ENCODE results near the gene LELP1.
A peak's percentile ranks its signal among the peaks of the same experiment; 100 is the strongest.
"Not testable (repeated sequence)": the region's sequence is repeated elsewhere in the genome, so short reads cannot be mapped to it uniquely, and the experiment has no call there.

Gene LELP1

DNA sequence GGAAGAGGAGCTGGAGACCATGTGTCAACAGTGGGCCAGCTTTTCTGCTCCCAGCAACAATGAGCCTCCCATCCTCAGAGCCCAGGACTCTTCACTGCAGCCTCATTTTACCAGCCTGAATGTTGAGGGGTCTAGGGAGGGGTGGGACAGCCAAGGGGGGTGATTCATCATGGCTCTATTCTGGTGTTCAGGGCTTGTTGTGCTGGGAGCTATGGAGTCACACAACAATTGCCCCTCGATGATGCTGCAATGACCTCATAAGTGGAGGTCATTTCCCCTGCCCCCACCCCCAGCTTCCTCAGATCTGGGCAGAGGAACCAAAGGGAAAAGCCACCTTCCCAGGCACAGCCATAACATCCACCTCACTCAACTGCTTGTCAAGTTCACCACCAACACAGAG, at the start of gene LELP1:
TSS of gene LELP1 (plus strand) at position 301 of the 400 bp plus-strand sequence. CDS start 1,278 bp downstream, outside the sequence.
- DNase-seq = no peak

DNA sequence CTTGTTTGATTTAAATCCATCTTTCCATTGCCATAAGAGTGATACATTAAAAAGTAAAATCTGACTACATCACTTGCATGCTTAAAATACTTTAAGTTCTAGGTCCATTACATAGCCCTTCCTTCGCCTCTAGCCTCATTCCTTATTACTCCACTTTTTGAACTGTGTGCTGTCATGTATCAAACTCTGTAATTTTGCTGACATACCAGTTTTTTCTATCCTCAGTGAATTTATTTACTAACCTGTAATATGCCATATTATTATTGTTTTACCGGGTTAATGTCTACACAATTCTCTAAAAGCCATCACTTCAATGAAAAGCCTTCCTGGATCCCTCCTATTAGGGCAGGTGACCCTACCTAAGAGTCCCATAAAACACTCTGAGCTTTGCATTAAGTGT, 47.7 kb upstream of the LELP1 start:
- no peak for DNase-seq

DNA sequence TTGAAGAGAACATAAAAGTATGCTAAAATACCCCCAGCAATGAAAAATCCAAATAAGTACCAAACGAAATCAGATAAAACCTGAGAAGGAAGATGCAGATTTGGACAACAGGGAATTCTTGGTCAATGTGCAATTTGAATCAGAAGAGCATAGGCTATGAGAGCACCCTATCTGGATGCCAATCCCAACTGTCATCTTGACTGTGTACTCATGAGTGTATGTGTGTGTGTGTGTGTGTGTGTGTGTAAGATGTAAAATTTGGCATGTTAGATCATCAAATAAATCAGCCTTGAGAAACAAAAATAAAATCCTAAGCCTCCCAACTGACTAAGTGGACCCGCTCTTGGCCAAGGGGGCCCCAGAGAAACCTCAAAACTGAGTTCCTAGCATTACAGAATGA, 34.5 kb upstream of the LELP1 start:
- no peak for DNase-seq

DNA sequence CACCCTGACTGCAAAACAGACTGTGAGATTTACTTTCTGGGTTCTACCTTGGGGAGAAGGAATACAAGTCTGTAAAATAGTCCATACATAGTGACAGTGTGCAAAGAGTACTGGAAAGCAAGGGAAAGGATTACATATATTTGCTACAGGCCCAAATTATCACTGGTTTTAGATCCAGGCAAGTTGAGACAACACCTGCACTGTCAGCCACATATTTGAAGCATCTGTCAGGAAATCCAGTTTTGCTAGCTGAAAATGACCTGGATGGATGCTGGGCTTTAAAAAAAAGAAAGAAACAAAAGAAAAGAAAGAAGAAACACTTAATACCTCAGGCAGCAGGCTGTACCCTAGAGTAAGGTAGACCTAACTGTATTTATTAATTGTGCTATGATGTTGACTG, 28.6 kb upstream of the LELP1 start:
- DNase-seq = no peak

DNA sequence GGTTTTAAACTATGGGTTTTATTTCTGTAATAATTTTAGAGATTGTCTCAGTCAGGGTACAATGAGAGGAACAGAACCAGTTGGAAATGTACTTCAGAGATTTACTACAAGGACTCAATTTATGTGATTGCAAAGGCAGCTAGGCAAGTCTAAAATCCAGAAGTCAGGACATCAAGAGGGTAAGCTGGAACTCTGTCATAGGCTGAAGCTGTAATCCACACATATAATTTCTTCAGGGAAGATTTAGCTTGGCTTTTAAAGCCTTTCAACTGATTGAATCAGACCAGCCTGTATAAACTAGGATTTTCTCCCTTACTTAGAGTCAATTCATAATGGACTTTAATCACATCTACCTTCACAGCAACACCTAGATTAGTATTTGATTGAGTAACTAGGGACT, 24.3 kb upstream of the LELP1 start:
- no peak for DNase-seq

DNA sequence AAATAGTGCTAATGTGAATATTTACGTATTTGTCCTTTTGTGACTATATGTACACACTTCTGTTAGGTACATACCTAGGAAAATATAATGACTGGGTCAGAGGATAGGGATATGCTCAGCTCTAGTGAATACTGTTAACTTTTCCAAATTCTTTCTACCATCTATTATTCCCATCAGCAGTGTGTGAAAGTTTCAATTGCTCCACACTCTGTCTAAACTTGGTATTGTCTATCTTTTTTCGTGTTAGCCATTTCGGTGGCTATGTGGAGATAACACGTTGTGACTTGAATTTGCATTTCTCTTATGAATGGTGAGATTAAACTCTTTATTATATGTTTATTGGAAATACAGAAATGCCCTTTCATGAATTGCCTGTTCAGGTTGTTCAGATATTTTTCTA, 22.7 kb upstream of the LELP1 start:
- DNase-seq = no peak

DNA sequence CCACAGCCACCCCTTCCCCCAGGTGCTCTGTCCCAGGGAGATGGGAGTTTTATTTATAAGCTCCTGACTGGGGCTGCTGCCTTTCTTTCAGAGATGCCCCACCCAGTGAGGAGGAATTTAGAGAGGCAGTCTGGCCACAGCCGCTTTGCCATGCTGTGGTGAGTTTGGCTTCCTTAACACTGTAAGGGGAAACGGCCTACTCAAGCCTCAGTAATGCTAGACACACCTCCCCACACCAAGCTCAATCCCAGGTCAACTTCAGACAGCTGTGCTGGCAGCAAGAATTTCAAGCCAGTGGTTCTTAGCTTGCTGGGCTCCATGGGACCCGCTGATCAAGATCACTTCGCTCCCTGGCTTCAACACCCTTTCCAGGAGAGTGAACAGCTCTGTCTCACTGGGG, 14.9 kb upstream of the LELP1 start:
- DNase-seq = not testable (repeated sequence)

DNA sequence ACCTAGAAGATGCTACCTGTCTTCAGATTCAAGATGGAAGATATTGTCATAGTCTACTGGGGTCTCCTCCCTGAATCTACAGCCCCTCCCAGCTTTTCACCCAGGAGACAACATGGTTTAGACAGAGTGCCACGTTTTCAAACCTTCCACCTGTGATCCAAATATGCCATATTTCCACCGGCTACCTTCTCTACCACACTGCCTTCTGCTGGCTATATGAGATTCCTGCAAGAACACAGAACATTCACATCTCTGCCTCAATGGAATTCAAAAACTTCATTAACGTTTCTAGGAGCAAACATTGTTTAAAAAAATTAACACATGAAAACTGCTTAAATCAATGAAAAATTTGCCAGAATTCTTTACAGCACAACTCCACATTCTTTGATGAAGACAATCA, 12.9 kb upstream of the LELP1 start:
- DNase-seq = no peak

DNA sequence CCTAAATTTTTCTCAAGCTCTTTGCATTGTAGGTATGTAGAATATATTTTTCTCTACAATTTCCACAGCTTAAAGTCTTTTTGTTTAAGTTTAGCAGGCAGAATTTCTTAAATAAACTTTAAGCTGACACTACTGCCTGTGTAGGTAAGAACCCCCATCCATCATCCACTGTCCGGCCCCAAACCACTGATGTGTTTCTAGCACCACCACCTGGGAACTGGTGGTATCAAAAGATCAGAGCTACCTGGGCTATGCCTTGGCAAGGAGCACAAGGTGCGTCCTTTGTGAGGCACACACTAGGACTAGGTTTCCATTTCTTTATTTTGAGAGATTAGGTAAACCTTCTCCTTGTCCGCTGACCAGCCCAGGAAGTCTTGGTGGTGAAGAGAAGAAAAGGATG, 10.5 kb upstream of the LELP1 start:
- no peak for DNase-seq

DNA sequence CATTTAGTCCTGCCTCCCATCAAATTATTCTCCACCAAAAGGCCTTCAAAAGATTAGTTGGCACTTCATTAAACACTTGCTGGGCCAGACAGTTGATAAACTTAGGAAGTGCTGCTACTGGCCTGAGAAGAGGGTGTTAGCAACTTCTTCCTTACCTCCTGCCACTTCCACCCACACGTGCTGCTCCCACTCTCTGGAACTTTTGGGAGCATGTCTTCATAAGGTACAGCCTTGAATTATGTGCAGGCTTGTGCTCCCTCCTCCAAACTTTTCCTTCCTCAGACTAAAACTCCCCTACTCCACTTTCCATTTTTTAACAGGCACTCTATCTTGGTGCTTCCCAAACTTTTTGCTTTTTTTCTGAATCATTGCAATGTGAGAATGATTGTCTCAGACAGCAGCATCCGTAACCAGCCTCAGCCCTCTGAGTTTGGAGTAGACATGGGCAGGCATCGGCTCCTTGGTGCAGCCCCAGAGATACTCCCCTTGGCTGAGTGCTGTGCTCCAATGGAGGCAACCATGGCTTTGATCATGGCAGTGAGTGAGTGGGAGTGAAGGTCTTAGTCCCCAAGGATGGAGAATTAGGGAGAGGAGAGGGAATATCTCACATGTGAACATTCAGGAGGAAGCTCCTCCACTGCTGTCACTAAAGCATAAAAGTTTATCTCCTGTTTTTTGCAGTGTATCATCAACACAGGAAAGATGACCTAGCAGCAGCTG, 8.7 kb upstream of the LELP1 start:
- DNase-seq = no peak

DNA sequence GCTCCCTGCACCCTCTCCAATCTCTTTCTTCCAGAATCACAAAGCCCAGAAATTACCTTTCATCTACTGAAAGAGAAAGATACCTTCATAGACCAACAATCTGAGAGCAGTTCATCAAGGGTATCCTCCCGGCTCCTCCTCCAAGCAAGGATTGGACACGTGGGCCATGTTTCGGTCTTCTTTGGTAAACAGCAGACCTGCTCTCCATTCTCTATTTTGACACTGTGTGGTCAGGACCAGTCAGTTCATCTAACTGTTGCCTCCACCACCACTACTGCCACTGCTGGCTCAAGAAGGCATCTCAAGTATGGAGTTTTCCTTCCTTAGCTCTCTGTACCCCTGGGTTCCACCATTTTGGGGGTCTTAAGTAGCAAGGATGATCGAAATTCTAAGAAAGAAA, 8.0 kb upstream of the LELP1 start:
- DNase-seq = no peak

DNA sequence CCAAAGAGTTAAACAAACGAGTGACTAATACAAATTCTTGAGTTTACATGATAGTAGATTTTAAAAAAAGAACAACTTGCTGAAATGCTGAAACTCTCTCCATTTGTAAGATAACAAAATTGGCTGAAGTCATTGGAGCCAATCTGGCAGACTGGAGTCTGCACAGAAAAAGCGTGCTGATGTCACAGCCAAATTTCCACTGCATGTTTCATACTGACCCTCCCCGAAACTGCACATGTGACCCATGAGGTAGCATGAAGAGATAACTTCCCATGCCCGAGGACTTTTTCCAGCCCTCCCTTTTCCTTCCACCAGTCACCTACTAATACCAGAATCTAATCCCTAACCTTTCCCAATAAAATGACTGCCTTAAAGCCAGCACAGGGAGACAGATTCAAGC, 1.2 kb upstream of the LELP1 start:
- no peak for DNase-seq

DNA sequence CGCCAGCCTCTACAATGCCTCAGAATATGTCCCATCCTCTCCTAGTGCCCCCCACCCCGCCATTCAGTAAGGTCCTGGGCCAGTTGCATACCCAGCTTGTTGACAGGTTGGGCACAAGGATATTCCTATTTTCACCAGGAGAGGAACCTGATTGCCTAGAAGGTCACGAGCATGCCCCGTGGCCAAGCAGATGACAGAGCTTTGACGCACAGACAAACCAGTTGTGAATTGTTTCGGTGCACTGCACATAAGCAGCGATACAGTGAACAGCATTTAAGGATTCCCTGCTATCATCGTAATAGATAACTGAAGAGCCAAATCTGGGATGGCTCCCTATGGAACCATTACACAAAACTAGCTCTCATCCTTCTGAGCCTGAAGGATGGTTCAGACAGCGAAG, 3.4 kb downstream of the LELP1 start:
- no peak for DNase-seq

DNA sequence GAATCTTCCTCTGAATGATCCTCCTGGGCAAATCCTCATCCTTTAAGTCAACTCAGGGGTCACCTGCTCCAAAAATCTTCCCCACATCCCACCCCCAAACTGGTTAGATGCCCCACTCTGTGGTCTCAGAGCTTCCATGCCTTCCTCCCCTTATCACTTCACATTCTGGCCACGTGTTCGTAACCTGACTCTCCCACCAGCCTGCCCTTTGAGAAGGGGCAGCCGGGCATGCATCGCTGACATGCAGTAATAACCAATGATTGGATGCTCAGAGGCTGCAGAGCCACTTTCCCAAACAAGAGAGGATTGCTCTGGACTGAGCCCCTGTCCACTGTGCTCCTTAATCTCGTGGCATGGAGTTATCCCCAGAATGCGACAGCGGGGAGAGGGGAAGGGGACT, 7.0 kb downstream of the LELP1 start:
- no peak for DNase-seq

DNA sequence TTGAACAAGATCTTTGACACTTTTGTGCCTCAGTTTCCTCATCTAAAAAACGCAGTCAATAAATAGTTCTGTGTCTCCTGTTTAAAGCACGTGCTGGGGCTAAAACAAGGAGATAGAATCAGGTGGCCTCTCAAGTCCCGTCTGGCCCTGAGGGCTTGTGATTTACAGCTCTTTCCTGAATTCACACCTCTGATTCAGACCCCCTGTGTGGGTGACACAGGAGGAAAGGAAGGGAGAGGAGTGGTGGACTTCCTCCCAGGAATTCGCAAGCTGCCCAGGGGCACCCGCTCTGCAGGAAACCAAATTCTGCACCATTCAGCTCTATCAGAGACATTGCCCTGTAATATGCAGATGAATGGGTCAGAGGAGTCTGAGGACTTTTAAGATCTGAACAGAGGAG, 9.0 kb downstream of the LELP1 start:
- no peak for DNase-seq

DNA sequence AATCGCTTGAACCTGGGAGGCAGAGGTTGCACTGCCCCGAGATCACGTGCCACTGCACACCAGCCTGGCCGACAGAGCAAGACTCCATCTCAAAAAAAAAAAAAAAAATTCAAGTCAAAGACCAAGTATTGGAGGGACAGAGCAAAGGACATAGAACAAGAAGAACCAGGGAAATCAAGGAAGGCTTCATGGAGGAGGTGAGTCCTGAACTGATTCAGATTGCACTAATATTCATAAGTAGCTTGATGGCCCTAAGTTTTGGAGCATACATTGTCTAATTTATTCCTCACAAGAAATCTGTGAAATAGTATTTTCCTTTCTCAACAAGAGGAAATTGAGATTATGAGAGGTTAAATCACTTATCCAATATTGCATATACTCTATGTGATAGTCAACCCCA, 10.3 kb downstream of the LELP1 start:
- no peak for DNase-seq

DNA sequence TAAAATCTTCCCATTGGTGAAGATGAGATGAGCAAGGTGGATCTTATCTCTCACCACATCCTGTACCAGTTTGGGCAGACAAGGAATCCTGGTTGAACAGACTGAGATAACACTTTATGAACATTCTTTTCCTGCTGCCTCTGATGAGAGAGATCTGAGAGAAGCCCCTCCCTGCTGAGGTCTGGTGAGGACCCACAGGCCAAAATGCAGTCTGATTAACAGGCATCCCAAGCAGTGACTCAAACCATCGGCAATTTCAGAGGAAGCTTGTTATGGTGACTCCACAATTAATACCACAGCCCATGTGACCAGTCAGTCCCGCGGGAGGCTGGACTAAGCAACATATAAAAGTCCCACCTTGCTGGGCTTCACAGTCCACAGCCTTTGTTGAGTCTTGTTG, 14.0 kb downstream of the LELP1 start, which contains the start of gene PRR9:
TSS of gene PRR9 (plus strand) at position 373 of the 400 bp plus-strand sequence. CDS start 561 bp downstream, outside the sequence.
- DNase-seq = no peak

DNA sequence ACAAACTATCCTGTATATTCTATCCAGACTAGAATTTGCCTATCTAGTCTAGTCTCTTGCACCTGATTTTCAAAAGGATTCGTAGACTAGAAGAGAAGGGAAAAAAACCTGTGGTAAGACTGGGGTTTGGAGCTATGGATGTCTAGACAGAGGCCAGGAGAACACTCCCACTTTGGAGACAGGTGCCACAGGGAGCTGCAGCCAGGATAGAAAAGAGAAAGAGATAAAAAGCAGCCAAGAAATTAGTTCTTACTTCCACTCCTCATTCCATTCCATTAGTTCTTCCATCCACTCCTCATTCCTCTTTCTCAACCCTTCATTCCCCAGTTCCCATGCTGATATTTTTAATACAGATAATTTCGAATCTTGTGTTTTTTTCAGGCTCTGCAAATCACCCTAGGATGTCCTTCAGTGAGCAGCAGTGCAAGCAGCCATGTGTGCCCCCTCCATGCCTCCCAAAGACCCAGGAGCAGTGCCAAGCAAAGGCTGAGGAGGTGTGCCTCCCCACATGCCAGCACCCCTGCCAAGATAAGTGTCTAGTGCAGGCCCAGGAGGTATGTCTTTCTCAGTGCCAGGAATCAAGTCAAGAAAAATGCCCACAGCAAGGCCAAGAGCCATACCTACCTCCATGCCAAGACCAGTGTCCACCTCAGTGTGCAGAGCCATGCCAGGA, 14.7 kb downstream of the LELP1 start:
- no peak for DNase-seq

DNA sequence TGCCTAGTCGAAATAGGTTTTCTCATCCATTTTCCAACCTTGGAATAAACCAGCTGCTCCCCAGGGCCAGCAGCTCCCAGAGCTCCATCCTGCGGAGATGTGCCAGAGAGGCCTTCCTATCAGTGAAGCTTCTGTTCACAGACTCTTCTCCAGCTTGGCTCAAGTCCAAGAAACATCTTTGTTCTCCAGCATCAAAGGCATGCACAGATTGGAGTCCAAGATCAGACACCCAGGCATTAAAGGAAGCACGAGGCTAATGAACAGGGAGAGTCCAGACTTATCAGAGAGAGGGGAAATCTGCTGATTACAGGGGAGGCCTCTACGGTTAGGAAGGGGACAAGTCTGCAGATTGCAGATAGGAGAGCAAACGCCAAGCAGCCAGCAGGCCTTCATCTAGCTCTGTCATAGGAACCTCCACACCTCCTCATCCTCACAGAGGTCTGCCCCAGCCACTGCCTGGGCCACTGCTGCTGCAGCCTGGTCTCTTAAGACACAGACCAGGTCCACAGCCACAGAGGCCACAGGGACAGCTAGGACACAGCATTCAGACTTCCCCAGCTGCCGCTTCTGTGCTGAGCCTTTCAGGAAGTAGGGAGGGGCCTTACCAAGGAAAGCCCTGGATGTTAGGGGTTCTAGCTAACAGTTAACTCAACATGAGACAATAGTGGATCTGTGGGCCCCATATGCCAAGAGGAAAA, 17.5 kb downstream of the LELP1 start:
- DNase-seq = no peak

DNA sequence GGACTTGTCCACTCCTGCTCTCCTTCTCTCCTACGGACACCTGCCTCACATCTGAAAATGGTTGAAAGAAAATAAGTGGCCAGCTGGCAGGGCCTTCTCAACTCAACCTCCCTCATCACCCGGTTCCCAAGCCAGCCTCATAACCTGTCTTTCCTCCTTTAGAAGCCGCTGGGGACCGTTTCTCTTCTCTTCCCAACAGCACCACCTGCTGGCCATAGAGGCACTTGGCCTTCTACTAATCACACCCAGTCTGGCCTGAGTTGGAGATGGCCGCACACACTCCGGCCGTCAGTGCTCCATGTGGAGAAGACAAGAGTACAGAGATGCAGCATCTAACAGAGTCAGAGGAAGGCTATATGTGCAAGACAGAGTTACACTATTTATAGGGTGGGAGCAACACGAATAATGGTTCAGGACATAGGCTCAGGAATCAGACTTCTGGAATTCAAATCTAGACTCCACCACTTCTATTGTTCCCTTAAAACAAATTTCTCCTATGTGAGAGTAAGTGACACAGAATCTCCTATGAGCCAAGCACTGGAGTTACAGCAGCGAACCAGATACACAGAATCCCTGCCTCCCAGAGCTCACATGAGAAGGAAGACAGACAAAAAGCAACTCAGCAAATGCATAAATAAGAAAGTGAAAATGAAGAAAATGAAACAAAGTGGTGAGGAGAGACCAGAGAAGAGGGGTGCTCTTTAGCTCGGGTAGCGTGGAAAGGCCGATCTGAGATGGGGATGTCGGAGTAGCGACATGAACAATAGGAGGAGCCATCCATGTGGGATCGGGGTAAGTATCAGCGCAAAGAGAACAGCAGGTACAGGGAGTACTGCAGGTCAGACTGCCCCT, 20.0 kb downstream of the LELP1 start:
- DNase-seq = peak; percentile 78

DNA sequence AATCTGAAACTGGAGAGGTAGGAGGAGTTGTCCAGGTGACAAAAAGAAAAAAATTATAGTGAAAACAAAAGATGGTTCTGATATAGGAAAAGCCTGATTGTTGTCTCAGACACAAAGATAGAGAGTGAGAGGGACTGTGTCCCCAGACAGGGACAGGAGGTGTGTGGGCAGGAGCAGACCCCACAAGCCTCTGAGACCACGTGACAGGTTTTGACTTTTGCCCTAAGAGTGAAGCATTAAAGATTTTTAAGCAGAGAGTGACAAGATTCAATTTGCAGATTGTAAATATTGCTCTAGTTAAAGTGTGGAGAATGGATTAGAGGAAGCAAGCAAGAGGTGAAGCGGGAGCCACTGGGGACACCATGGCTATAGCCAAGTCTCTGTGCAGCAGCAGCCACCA, 24.6 kb downstream of the LELP1 start:
- DNase-seq = no peak

DNA sequence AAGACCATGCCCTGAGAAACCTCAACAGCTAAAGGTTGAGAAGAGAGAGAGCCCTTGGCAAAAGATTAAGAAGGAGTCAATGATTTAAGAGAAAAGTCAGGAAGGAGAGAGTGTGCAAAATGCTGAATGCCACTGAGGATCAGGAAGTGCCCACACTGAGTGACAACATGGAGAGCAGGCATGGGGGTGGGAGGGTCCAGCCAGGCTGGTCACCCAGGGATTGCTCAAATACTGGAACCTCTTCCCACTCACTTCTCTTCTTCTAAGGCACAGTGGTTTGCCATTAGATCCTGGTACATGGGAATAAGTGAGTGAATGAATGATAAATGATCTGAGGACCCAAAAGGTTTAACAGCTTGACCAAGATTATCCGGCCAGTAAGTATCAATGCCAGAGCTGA, 25.3 kb downstream of the LELP1 start:
- no peak for DNase-seq

Data from stimulated activated CD8-positive, alpha-beta memory T cell treated with anti-CD3 and anti-CD28 coated beads, Interleukin-4, amount 100 ng/mL, for 48 hours (primary cell).